ENCODE measurements around the gene ENTPD8.

The ENTPD8 gene

GRCh38 chr9:137408651-137409405 lies 32.3 kb downstream of the ENTPD8 start:
- Histone ChIP-seq H3K4me3 (ENCODE audit: low read length) (no peak overlapping the region), H3K27ac (ENCODE audit: low read length) (no peak overlapping the region), H3K36me3 (ENCODE audit: insufficient read depth, low read depth, low read length) (no peaks in the 10 kb centered on the region), H3K27me3 (ENCODE audit: insufficient read depth, low read length) (peaks cover 11% of the 10 kb centered on the region; the same call in 1 of the 2 replicates), H3K9ac (ENCODE audit: low read depth, low read length) (no peak overlapping the region), H3K4me1 (ENCODE audit: insufficient read depth, low read length) (no peaks in the 10 kb centered on the region), H3K9me3 (ENCODE audit: insufficient read depth, low read depth, low read length) (no peaks in the 10 kb centered on the region)

GRCh38 chr9:137407590-137408300 lies 33.4 kb downstream of the ENTPD8 start:
- no peaks in the 10 kb centered on the region for H3K9me3 ChIP-seq (ENCODE audit: insufficient read depth, low read depth, low read length)
- no peaks in the 10 kb centered on the region for H3K4me1 ChIP-seq (ENCODE audit: insufficient read depth, low read length)
- H3K4me3 ChIP-seq (ENCODE audit: low read length), result peak overlapping the region; percentile 60; the same call in 1 of the 2 replicates
- H3K27me3 ChIP-seq (ENCODE audit: insufficient read depth, low read length), result peaks cover 11% of the 10 kb centered on the region; the same call in 1 of the 2 replicates
- no peak overlapping the region for H3K9ac ChIP-seq (ENCODE audit: low read depth, low read length)
- no peak overlapping the region for H3K27ac ChIP-seq (ENCODE audit: low read length)
- no peaks in the 10 kb centered on the region for H3K36me3 ChIP-seq (ENCODE audit: insufficient read depth, low read depth, low read length)

GRCh38 chr9:137406876-137407589 lies 34.1 kb downstream of the ENTPD8 start:
- H3K27me3 ChIP-seq (ENCODE audit: insufficient read depth, low read length), result peaks cover 11% of the 10 kb centered on the region; the same call in 1 of the 2 replicates
- no peak overlapping the region for H3K27ac ChIP-seq (ENCODE audit: low read length)
- H3K36me3 ChIP-seq (ENCODE audit: insufficient read depth, low read depth, low read length), result no peaks in the 10 kb centered on the region
- H3K4me1 ChIP-seq (ENCODE audit: insufficient read depth, low read length), result no peaks in the 10 kb centered on the region
- no peak overlapping the region for H3K9ac ChIP-seq (ENCODE audit: low read depth, low read length)
- no peaks in the 10 kb centered on the region for H3K9me3 ChIP-seq (ENCODE audit: insufficient read depth, low read depth, low read length)
- peak overlapping the region; percentile 60; the same call in 1 of the 2 replicates for H3K4me3 ChIP-seq (ENCODE audit: low read length)

GRCh38 chr9:137406085-137406760 lies 34.9 kb downstream of the ENTPD8 start:
- Histone ChIP-seq H3K9ac (ENCODE audit: low read depth, low read length) (no peak overlapping the region), H3K9me3 (ENCODE audit: insufficient read depth, low read depth, low read length) (no peaks in the 10 kb centered on the region), H3K27ac (ENCODE audit: low read length) (no peak overlapping the region), H3K4me1 (ENCODE audit: insufficient read depth, low read length) (no peaks in the 10 kb centered on the region), H3K27me3 (ENCODE audit: insufficient read depth, low read length) (peaks cover 11% of the 10 kb centered on the region; the same call in 1 of the 2 replicates), H3K36me3 (ENCODE audit: insufficient read depth, low read depth, low read length) (no peaks in the 10 kb centered on the region), H3K4me3 (ENCODE audit: low read length) (peak overlapping the region; percentile 60; the same call in 1 of the 2 replicates)

GRCh38 chr9:137405677-137406081 lies 35.5 kb downstream of the ENTPD8 start:
- H3K27me3 ChIP-seq (ENCODE audit: insufficient read depth, low read length), result peaks cover 11% of the 10 kb centered on the region; the same call in 1 of the 2 replicates
- no peaks in the 10 kb centered on the region for H3K9me3 ChIP-seq (ENCODE audit: insufficient read depth, low read depth, low read length)
- no peak overlapping the region for H3K27ac ChIP-seq (ENCODE audit: low read length)
- H3K4me1 ChIP-seq (ENCODE audit: insufficient read depth, low read length), result no peaks in the 10 kb centered on the region
- no peak overlapping the region for H3K9ac ChIP-seq (ENCODE audit: low read depth, low read length)
- H3K4me3 ChIP-seq (ENCODE audit: low read length), result no peak overlapping the region
- no peaks in the 10 kb centered on the region for H3K36me3 ChIP-seq (ENCODE audit: insufficient read depth, low read depth, low read length)

- Histone ChIP-seq H3K4me3 (ENCODE audit: low read length) (no peak overlapping the region), H3K4me1 (ENCODE audit: insufficient read depth, low read length) (no peaks in the 10 kb centered on the region), H3K9me3 (ENCODE audit: insufficient read depth, low read depth, low read length) (no peaks in the 10 kb centered on the region), H3K27me3 (ENCODE audit: insufficient read depth, low read length) (peaks cover 11% of the 10 kb centered on the region; the same call in 1 of the 2 replicates), H3K36me3 (ENCODE audit: insufficient read depth, low read depth, low read length) (no peaks in the 10 kb centered on the region), H3K9ac (ENCODE audit: low read depth, low read length) (no peak overlapping the region), H3K27ac (ENCODE audit: low read length) (no peak overlapping the region)
Observed at GRCh38 chr9:137404961-137405567, 36.1 kb downstream of the ENTPD8 start.

- Histone ChIP-seq H3K4me1 (ENCODE audit: insufficient read depth, low read length) (no peaks in the 10 kb centered on the region), H3K9ac (ENCODE audit: low read depth, low read length) (no peak overlapping the region), H3K9me3 (ENCODE audit: insufficient read depth, low read depth, low read length) (no peaks in the 10 kb centered on the region), H3K27ac (ENCODE audit: low read length) (no peak overlapping the region), H3K27me3 (ENCODE audit: insufficient read depth, low read length) (peaks cover 11% of the 10 kb centered on the region; the same call in 1 of the 2 replicates), H3K4me3 (ENCODE audit: low read length) (no peak overlapping the region), H3K36me3 (ENCODE audit: insufficient read depth, low read depth, low read length) (no peaks in the 10 kb centered on the region)
Observed at GRCh38 chr9:137403269-137403668, 37.9 kb downstream of the ENTPD8 start.

GRCh38 chr9:137402746-137403145 lies 38.4 kb downstream of the ENTPD8 start:
- no peak overlapping the region for H3K9ac ChIP-seq (ENCODE audit: low read depth, low read length)
- H3K36me3 ChIP-seq (ENCODE audit: insufficient read depth, low read depth, low read length), result no peaks in the 10 kb centered on the region
- no peak overlapping the region for H3K4me3 ChIP-seq (ENCODE audit: low read length)
- H3K27ac ChIP-seq (ENCODE audit: low read length), result no peak overlapping the region
- H3K9me3 ChIP-seq (ENCODE audit: insufficient read depth, low read depth, low read length), result no peaks in the 10 kb centered on the region
- no peaks in the 10 kb centered on the region for H3K4me1 ChIP-seq (ENCODE audit: insufficient read depth, low read length)
- peaks cover 11% of the 10 kb centered on the region; the same call in 1 of the 2 replicates for H3K27me3 ChIP-seq (ENCODE audit: insufficient read depth, low read length)

GRCh38 chr9:137398561-137399468 lies 42.3 kb downstream of the ENTPD8 start:
- Histone ChIP-seq H3K4me3 (ENCODE audit: low read length) (no peak overlapping the region), H3K27ac (ENCODE audit: low read length) (no peak overlapping the region), H3K4me1 (ENCODE audit: insufficient read depth, low read length) (no peaks in the 10 kb centered on the region), H3K9ac (ENCODE audit: low read depth, low read length) (no peak overlapping the region), H3K27me3 (ENCODE audit: insufficient read depth, low read length) (no peaks in the 10 kb centered on the region), H3K36me3 (ENCODE audit: insufficient read depth, low read depth, low read length) (no peaks in the 10 kb centered on the region), H3K9me3 (ENCODE audit: insufficient read depth, low read depth, low read length) (no peaks in the 10 kb centered on the region)

- Histone ChIP-seq H3K36me3 (ENCODE audit: insufficient read depth, low read depth, low read length) (no peaks in the 10 kb centered on the region), H3K9me3 (ENCODE audit: insufficient read depth, low read depth, low read length) (no peaks in the 10 kb centered on the region), H3K4me3 (ENCODE audit: low read length) (no peak overlapping the region), H3K27ac (ENCODE audit: low read length) (no peak overlapping the region), H3K4me1 (ENCODE audit: insufficient read depth, low read length) (no peaks in the 10 kb centered on the region), H3K9ac (ENCODE audit: low read depth, low read length) (no peak overlapping the region), H3K27me3 (ENCODE audit: insufficient read depth, low read length) (no peaks in the 10 kb centered on the region)
Observed at GRCh38 chr9:137397675-137398423, 43.3 kb downstream of the ENTPD8 start.

Data from iPS-20b (cell line).